Keratinocyte (primary cell): Measurements from ENCODE around the gene IRF9. TPM values are rescaled to one million over a fixed set of nuclear protein-coding genes. Genes with fewer than 3 reads are reported as not detected.

Source experiments
- DNase-seq: peaks from one replicate; pipeline ENCODE4 v3.0.0-alpha.2; 2011; ENCODE audit warnings: low read depth, missing footprints, low spot score
- FAIRE-seq: peaks from 2 replicates; lab custom pipeline; 2011; peaks lifted over from hg19 to GRCh38; lab: Jason Lieb, UNC
- H2AFZ ChIP-seq: 2 replicates; pipeline ENCODE4 v1.6.0; 2012; ENCODE audit warnings: low read length, control low read depth, inconsistent platforms; ENCODE audit not compliant: control insufficient read depth
- H3K27ac ChIP-seq: 2 replicates; pipeline ENCODE4 v1.5.1; 2011; ENCODE audit warnings: low read length; ENCODE audit not compliant: control insufficient read depth, insufficient read depth
- H3K27me3 ChIP-seq: 3 replicates; pipeline ENCODE4 v1.6.0; 2011; ENCODE audit warnings: low read length; ENCODE audit not compliant: control insufficient read depth, insufficient read depth; ENCODE audit errors: extremely low read depth
- H3K36me3 ChIP-seq, 2 experiments: 2 replicates in 1 of 2; 3 replicates in 1 of 2; pipeline ENCODE4 v1.5.1; 2011; ENCODE audit warnings: low read length in 2 of 2, mild to moderate bottlenecking in 1 of 2; ENCODE audit not compliant: control insufficient read depth in 2 of 2, insufficient read depth in 2 of 2; ENCODE audit errors: extremely low read depth in 1 of 2
- H3K4me1 ChIP-seq: 3 replicates; pipeline ENCODE4 v1.5.1; 2011; ENCODE audit warnings: low read length; ENCODE audit not compliant: control insufficient read depth, insufficient read depth; ENCODE audit errors: extremely low read depth
- H3K4me2 ChIP-seq: 3 replicates; pipeline ENCODE4 v1.6.0; 2011; ENCODE audit warnings: low read depth, low read length; ENCODE audit not compliant: control insufficient read depth, insufficient read depth; ENCODE audit errors: extremely low read depth
- H3K4me3 ChIP-seq, 3 experiments: fragments of 200-600 bp in 1 of 3; sonication (generic) in 1 of 3; 2 replicates in 2 of 3; 3 replicates in 1 of 3; pipeline ENCODE4 v1.5.1; 2011 to 2016; ENCODE audit warnings: low read length in 3 of 3, mild to moderate bottlenecking in 3 of 3, control low read depth in 2 of 3, inconsistent platforms in 1 of 3, low read depth in 1 of 3, mixed read lengths in 1 of 3, mixed run types in 1 of 3, moderate library complexity in 1 of 3; ENCODE audit not compliant: control insufficient read depth in 2 of 3, insufficient read depth in 2 of 3; ENCODE audit errors: extremely low read depth in 1 of 3
- H3K79me2 ChIP-seq: 2 replicates; pipeline ENCODE4 v1.6.0; 2012; ENCODE audit warnings: low read length; ENCODE audit not compliant: control insufficient read depth, insufficient read depth
- H3K9ac ChIP-seq: 3 replicates; pipeline ENCODE4 v1.6.0; 2011; ENCODE audit warnings: low read length; ENCODE audit not compliant: control insufficient read depth, insufficient read depth; ENCODE audit errors: extremely low read depth
- H3K9me1 ChIP-seq: 3 replicates; pipeline ENCODE4 v1.6.0; 2011; ENCODE audit warnings: low read length; ENCODE audit not compliant: control insufficient read depth, insufficient read depth; ENCODE audit errors: extremely low read depth
- H3K9me3 ChIP-seq: 2 replicates; pipeline ENCODE4 v1.5.1; 2012; ENCODE audit warnings: low read depth, low read length; ENCODE audit not compliant: control insufficient read depth
- H4K20me1 ChIP-seq: 3 replicates; pipeline ENCODE4 v1.6.0; 2011; ENCODE audit warnings: low read length; ENCODE audit not compliant: control insufficient read depth, insufficient read depth; ENCODE audit errors: extremely low read depth
- EZH2 ChIP-seq: IDR thresholded peaks from one replicate; pipeline ENCODE4 v1.6.1; 2012; ENCODE audit warnings: inconsistent platforms, mild to moderate bottlenecking, low read length, moderate library complexity
- dilution Hi-C: fragments of 300-500 bp; cut with MboI; formaldehyde crosslinking; loops from one replicate; pipeline ENCODE4 v1.7.0; 2020; ENCODE audit warnings: low sequenced_read_pairs; ENCODE audit not compliant: extremely low pct_ligation_motif_present
- polyA plus RNA-seq, 5 experiments: library from polyadenylated mRNA; depleted of rRNA in 3 of 5; stranded (reverse) in 3 of 5; stranded (forward) in 1 of 5; unstranded in 1 of 5; fragments of >200 nt; gene quantifications; 1 replicate in 1 of 5; 2 replicates in 3 of 5; 3 replicates in 1 of 5; pipeline versions ENCODE4 v1.2.1 to v1.2.3, GENCODE V29; 2011 to 2012; ENCODE audit warnings: missing spikeins in 2 of 5, low read depth in 1 of 5, low replicate concordance in 1 of 5
- TF ChIP-seq, protein P1 (sequence below), 3 experiments: IDR thresholded peaks in 1 of 3; conservative IDR thresholded peaks in 1 of 3; optimal IDR thresholded peaks in 1 of 3; 2 replicates in 2 of 3; 3 replicates in 1 of 3; pipeline versions ENCODE3 to v1.5.1; 2011; ENCODE audit warnings: low read length in 3 of 3, mild to moderate bottlenecking in 3 of 3, moderate library complexity in 2 of 3, control low read depth in 1 of 3, inconsistent platforms in 1 of 3; ENCODE audit not compliant: insufficient read depth in 2 of 3; ENCODE audit errors: extremely low read depth in 1 of 3

IRF9 gene
- polyA plus RNA-seq, 1 donor (not counting 4 experiments of a cell fraction or from before 2014, with no cell fraction given), result 117 TPM

GRCh38 chr14:24187539-24187915 lies 26.5 kb downstream of the IRF9 start:
- H3K9me3 ChIP-seq, result no peaks in the 10 kb centered on the region
- H3K79me2 ChIP-seq, result peaks cover 23% of the 10 kb centered on the region
- no peak overlapping the region for H2AFZ ChIP-seq
- H3K36me3 ChIP-seq, result peaks cover 46 to 49% of the 10 kb centered on the region in 2 experiments
- peaks cover 4% of the 10 kb centered on the region for H4K20me1 ChIP-seq
- peak overlapping the region in 2 of 3 experiments; percentile 76 to 83 for H3K4me3 ChIP-seq
- peaks cover 15% of the 10 kb centered on the region for H3K4me1 ChIP-seq
- FAIRE-seq (no peak), DNase-seq (no peak)
- no peaks in the 10 kb centered on the region for H3K9me1 ChIP-seq
- H3K27ac ChIP-seq, result no peak overlapping the region
- dilution Hi-C loops, result no loop called here
- peak overlapping the region; percentile 86 for H3K9ac ChIP-seq
- H3K27me3 ChIP-seq, result no peaks in the 10 kb centered on the region
- peak overlapping the region; percentile 73 for H3K4me2 ChIP-seq
- no peak for TF ChIP-seq EZH2
- TF ChIP-seq, protein P1, sequence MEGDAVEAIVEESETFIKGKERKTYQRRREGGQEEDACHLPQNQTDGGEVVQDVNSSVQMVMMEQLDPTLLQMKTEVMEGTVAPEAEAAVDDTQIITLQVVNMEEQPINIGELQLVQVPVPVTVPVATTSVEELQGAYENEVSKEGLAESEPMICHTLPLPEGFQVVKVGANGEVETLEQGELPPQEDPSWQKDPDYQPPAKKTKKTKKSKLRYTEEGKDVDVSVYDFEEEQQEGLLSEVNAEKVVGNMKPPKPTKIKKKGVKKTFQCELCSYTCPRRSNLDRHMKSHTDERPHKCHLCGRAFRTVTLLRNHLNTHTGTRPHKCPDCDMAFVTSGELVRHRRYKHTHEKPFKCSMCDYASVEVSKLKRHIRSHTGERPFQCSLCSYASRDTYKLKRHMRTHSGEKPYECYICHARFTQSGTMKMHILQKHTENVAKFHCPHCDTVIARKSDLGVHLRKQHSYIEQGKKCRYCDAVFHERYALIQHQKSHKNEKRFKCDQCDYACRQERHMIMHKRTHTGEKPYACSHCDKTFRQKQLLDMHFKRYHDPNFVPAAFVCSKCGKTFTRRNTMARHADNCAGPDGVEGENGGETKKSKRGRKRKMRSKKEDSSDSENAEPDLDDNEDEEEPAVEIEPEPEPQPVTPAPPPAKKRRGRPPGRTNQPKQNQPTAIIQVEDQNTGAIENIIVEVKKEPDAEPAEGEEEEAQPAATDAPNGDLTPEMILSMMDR (optimal IDR thresholded peaks at IDR 0.05 in 1 of 3, IDR thresholded peaks at IDR 0.05 in 1 of 3, conservative IDR thresholded peaks at IDR 0.05 in 1 of 3; ENCODE audit: extremely low read depth in 1 of 3, insufficient read depth in 2 of 3, low read length in 3 of 3), result no peak

DNA sequence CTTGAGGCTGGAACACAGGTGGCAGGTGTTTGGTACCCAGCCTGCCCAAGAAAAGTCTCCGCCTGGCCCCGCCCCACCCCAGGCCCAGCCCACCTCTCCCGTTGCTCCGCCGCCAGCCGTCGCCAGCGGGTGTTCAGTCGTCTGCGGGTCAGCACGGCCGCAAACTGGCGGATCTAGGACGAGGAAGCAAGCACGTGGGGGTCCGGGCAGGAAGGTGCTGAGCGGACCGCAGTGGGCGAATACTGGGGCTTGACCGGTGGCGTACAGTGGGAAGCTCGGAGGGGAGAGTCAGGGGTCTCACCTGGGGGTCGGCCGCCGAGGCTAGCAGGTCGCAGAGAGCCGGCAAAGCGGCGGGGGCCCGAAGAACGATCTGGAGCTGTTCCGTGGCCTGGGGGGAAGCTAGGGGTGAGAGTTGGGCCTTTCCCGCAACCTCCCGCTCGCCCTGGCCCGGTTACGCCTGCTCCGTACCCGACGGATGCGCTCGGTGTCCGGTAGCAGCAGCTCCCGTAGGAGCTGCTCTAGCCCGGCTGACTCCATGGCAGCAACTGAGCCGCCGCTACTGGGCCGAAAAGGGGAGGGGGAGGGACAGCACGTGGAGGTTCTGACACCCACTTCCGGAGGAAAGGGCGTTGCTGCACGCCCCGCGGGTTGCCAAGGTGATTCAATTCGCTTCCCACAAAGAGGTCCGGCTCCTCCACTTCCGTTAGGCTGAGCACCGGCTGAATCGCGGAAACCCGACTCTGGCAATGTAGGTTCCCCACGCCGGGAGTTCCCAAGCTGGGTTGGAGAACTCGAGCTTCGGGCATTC lies 27.4 kb downstream of the IRF9 start, which contains the start of gene IPO4:
Gene IPO4 (minus strand): TSS at position 566 of the 808 bp plus-strand sequence. CDS start 29 bp downstream, at position 537.
- Histone ChIP-seq H2AFZ (peak within 1 kb of the TSS; percentile 44), H3K79me2 (peaks cover 30% of the 10 kb centered on the region), H3K27ac (peak within 1 kb of the TSS; percentile 64), H3K9ac (peak within 1 kb of the TSS; percentile 86), H3K4me1 (peaks cover 15% of the 10 kb centered on the region), H3K4me2 (peak within 1 kb of the TSS; percentile 73), H3K36me3 (peaks cover 44 to 51% of the 10 kb centered on the region in 2 experiments), H3K9me3 (no peaks in the 10 kb centered on the region), H4K20me1 (peaks cover 4% of the 10 kb centered on the region), H3K4me3 (peak within 1 kb of the TSS; percentile 76 to 89 (median 83)), H3K9me1 (no peaks in the 10 kb centered on the region), H3K27me3 (no peaks in the 10 kb centered on the region)
- dilution Hi-C loops, result no loop called here
- no peak for TF ChIP-seq EZH2
- TF ChIP-seq, protein P1 (optimal IDR thresholded peaks at IDR 0.05 in 1 of 3, IDR thresholded peaks at IDR 0.05 in 1 of 3, conservative IDR thresholded peaks at IDR 0.05 in 1 of 3; ENCODE audit: extremely low read depth in 1 of 3, insufficient read depth in 2 of 3, low read length in 3 of 3), result no peak
- FAIRE-seq, result no peak
- peak; percentile 71 for DNase-seq
